NK-92 (cell line): ENCODE results near the gene MATR3.
"Not testable (repeated sequence)": the region's sequence is repeated elsewhere in the genome, so short reads cannot be mapped to it uniquely, and the experiment has no call there.

Experiments
- DNase-seq: peaks from one replicate; lab custom pipeline; 2025; ENCODE audit not compliant: unreplicated experiment; lab: John Stamatoyannopoulos, UW

Gene MATR3

DNA sequence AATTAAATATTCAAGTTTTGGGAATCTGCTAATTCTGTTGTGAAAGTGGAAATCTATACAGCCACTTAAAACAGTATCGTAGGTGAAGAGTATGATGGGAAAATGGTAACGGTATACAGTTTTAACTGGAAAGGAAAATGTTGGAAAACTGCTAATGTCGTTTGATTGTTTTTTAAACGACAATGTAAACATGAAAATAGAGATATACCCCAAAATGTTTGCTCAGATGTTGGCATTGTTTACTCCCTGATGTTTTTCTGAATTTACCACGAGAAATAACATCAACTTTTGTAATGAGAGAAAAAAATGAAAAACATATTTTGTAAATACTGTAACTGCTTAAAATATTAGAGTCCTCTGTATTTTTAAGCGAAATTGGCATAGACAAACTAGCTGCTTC lies 2.7 kb downstream of the MATR3 start:
- no peak for DNase-seq

GRCh38 chr5:139296862-139297326 lies 3.4 kb downstream of the MATR3 start:
- no peak for DNase-seq

- no peak for DNase-seq
Observed at GRCh38 chr5:139297439-139298133, 4.0 kb downstream of the MATR3 start.

DNA sequence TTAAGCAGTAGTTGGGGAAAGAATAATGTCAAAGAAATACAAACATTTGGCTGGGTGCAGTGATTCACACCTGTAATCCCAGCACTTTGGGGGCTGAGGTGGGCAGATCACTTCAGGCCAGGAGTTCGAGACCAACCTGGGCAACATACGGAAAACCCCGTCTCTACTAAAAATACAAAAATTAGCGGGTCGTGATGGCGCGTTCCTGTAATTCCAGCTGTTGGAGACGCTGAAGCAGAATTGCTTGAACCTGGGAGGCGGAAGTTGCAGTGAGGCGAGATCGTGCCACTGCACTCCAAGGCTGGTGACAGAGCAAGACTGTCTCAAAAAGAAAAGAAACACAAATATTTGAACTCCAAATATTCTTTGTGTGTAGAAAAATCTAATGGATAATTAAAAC lies 4.7 kb downstream of the MATR3 start:
- DNase-seq, result no peak

DNA sequence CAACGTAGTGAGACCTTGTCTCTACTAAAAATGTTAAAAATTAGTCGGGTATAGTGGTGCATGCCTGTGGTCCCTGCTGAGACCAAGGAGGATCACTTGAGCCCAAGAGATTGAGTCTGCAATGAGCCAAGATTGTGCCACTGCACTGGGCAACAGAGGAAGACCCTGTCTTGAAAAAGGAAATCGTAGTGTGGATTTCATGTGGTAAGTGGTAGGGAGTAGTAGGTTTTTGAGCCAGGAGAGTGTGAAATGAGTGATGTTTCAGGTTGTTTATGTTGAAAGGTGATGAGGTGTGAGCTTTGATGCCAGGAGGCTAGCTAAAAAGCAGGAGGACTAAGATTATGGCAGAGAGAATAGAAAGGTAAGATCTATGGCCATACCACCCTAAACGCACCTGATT lies 5.9 kb downstream of the MATR3 start:
- no peak for DNase-seq

- DNase-seq, result no peak
Observed at GRCh38 chr5:139301808-139302499, 8.4 kb downstream of the MATR3 start.

- no peak for DNase-seq
Observed at GRCh38 chr5:139304391-139305324, 11.1 kb downstream of the MATR3 start.

- no peak for DNase-seq
Observed at GRCh38 chr5:139306197-139306596, 12.7 kb downstream of the MATR3 start.

DNA sequence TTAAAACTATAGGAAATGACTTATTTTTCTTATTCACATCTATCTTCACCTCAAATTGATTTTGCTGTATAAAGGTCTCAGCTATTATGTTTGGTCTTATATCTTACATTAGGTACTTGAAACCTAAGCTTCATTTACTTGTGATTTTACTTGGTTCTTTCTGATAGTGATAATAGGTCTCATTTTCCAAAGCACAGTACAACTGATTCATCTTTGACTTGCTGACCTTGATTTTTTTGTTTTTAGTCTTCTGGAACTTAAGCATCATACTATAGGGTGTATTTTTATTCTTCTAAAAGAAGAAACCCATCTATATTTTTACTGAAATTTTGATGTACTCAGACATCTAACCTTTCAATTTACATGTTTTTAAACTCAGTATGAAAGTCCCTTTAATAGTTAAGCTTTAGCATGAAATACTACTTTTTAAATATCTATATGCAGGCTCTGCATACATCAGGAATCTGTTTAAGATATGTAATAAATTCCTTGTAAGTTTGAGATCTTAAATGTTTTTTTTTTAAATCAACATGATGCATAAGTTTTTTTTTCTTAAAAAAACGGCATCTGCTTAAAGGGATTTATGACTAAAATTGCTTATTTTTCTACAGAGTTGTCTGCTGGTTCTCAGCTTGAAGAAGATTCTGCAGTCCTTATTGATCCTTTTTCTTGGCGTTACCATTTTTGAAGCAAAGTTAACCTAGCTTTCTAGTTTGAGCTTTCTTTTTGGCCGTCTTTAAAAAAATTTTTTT lies 13.3 kb downstream of the MATR3 start:
- no peak for DNase-seq

GRCh38 chr5:139308797-139309196 lies 15.3 kb downstream of the MATR3 start:
- no peak for DNase-seq

DNA sequence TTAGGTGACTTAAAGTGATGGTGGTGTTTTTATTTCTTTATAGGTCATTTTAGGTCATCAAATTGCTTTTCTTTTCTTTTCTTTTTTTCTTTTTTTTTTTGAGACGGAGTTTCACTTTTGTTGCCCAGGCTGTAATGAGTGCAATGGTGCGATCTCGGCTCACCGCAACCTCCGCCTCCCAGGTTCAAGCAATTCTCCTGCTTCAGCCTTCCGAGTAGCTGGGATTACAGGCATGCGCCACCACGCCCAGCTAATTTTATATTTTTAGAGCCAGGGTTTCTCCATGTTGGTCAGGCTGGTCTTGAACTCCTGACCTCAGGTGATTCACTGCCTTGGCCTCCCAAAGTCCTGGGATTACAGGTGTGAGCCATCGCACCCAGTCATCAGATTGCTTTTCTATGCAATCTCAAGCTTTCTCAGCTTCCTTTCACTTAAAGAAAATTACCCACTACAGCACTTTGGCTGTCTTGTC lies 17.2 kb downstream of the MATR3 start:
- DNase-seq, result not testable (repeated sequence)

DNA sequence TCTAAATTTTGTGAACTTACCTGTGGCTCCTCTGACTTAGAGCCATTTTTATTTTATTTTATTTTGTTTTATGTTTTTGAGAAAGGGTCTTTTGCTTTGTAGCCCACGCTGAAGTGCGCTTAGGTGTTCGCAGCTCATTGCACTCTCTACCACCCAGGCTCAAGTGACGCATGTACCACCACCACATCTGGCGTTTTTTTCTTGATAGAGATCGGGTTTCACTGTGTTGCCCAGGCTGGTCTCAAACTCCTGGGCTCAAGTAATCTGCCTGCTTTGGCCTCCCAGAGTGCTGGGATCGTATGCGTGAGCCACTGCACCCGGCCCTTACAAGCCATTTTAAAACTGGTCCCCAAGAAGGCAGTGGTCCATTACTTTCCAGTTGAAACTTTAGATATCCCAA lies 18.5 kb downstream of the MATR3 start:
- DNase-seq, result no peak

- DNase-seq, result no peak
Observed at GRCh38 chr5:139314276-139314675, 20.7 kb downstream of the MATR3 start.

GRCh38 chr5:139315056-139315615 lies 21.6 kb downstream of the MATR3 start:
- no peak for DNase-seq

GRCh38 chr5:139335811-139336210 lies 42.3 kb downstream of the MATR3 start:
- no peak for DNase-seq

- no peak for DNase-seq
Observed at GRCh38 chr5:139340051-139340450, 46.5 kb downstream of the MATR3 start.

DNA sequence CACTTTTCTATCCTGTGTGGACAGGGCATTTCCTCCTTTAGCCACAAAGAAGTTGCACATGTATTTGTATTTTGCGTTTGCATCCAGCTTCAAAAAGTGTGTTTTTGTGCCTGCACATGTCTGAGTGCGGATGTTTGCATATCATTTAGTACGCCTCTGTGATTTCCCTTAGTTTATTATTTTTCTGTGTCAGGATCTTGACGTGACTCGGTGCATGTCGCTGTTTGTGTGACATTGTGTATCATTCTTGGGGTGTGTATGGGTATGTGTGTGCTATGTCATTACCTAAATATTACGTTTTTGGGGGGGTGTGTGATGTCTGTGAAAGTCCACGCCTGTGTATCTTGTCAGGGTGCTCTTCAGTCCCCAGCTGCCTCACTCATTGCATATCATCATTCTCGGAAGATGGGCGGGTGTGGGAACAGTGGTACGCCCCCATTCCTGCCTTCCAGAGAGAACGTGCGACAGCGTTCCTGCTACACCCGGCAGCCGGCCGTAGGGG lies 47.7 kb downstream of the MATR3 start:
- DNase-seq, result no peak

DNA sequence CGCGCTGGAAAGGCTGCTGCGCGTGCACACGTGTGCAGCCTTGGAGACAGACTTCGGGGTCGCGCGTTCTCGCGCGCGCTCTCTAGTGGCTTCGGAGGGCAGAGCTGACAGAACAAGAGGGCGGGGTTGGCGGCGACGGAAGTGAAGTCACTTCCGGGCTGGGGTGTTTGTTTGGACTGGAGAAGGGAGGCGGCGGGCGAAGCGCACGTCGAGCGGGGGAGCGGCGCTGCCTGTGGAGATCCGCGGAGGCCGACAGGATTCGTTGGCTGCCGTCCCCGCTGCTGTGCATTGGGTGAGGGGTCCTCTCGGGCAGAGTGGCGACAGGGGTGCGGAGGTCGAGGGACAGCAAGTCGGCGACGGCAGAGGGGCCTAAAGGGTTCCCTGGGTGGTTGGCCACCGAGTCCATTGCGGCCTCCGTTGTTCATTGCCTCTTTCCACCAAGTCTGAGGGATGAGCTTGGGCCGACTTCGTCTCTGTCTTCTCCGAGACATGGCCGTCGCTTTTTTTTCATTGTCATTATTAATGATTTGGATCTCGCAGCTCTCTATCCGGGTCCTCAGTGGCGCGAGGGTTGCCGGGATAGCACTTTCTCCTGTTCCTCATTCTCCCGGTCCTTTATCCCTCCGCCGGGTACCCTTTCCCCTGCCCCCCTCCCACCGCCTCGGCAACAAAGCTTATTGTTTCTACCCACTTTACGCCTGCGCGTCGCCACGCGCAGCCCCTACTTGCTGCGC lies 48.3 kb downstream of the MATR3 start, which contains the start of gene PAIP2:
Gene PAIP2, plus strand, starts transcription at position 166 of the 734 bp plus-strand sequence. CDS start 21,931 bp downstream, outside the sequence.
- peak; percentile 88 for DNase-seq

DNA sequence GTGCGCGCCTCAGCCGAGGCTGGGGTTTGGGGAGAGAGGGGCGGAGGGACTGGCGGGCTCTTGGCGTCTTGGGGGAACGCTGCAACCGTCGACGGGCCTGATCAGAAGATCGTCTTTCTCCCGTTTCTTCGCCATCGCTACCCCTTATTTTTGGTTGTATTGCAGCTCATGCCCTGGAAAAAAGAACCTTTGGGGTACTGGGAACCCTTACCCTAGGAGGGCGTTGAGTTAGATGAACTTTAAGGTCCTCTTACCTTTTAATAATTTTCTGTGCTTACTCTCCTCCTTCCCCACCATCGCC lies 48.8 kb downstream of the MATR3 start:
- no peak for DNase-seq

- DNase-seq, result no peak
Observed at GRCh38 chr5:139343476-139343875, 49.9 kb downstream of the MATR3 start.
